Neural crest cell (in vitro differentiated cells): ENCODE measurements around the gene TAAR2. TPM values are rescaled to one million over a fixed set of nuclear protein-coding genes. Genes with fewer than 3 reads are reported as not detected.

ENCODE experiments used
- DNase-seq: peaks from one replicate; pipeline ENCODE4 v3.0.0; 2021; ENCODE audit warnings: low read depth, mixed read lengths, low spot score
- H3K27ac Mint-ChIP-seq: one replicate; pipeline ENCODE4 v1.8.0; 2021; ENCODE audit warnings: mild to moderate bottlenecking, mixed read lengths; ENCODE audit not compliant: unreplicated experiment
- H3K27me3 Mint-ChIP-seq: 2 replicates; pipeline ENCODE4 v1.8.0; 2021; ENCODE audit warnings: low read depth, mild to moderate bottlenecking, mixed read lengths
- H3K36me3 Mint-ChIP-seq: 2 replicates; pipeline ENCODE4 v1.8.0; 2021; ENCODE audit warnings: low read depth, mild to moderate bottlenecking, mixed read lengths
- H3K4me1 Mint-ChIP-seq: 2 replicates; pipeline ENCODE4 v1.8.0; 2021; ENCODE audit warnings: mixed read lengths
- H3K4me3 Mint-ChIP-seq: one replicate; pipeline ENCODE4 v1.8.0; 2021; ENCODE audit warnings: mild to moderate bottlenecking, mixed read lengths
- H3K9me3 Mint-ChIP-seq: 2 replicates; pipeline ENCODE4 v1.8.0; 2021; ENCODE audit warnings: mixed read lengths
- CTCF ChIP-seq: fragments of 200-600 bp; sonication (generic); conservative IDR thresholded peaks from 2 replicates; pipeline ENCODE4 v1.5.0; 2021; ENCODE audit warnings: antibody characterized with exemption, mild to moderate bottlenecking
- total RNA-seq: library from RNA; stranded (reverse); gene quantifications from 2 replicates; pipeline ENCODE4 v1.2.1, GENCODE V29; 2021

The TAAR2 gene
- total RNA-seq, 1 donor from 2014 or later = not detected

DNA sequence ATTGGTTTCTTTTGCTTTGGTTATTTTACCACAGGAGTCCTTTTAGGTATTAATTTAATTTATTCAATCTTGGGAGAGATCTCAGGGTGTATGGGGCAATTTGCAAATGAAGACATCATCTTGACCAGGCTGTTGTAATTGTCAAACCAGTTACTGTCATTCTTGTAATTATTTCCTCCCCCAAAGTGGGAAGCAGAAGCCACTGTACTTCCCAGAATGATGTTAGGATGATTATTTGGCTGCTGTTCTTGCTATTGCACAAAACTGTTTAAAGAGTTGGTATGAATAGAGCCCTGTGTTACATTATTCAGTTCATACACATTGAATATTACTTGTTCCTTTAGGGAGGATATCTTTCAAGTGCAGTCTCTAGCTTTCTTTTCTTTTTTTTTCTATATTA lies 52.3 kb downstream of the TAAR2 start:
- Mint-ChIP-seq H3K27me3 (no peaks in the 10 kb centered on the region), H3K9me3 (no peaks in the 10 kb centered on the region), H3K36me3 (no peaks in the 10 kb centered on the region), H3K27ac (no peak overlapping the region), H3K4me1 (peaks cover 14% of the 10 kb centered on the region), H3K4me3 (no peak overlapping the region)
- no peak for TF ChIP-seq CTCF
- DNase-seq = no peak

GRCh38 chr6:132570221-132570777 lies 53.8 kb downstream of the TAAR2 start, which contains the start of gene TAAR6:
Gene TAAR6 (plus strand): TSS chr6:132570322. CDS start chr6:132570322, 0 bp downstream.
- Mint-ChIP-seq H3K4me1 (peaks cover 14% of the 10 kb centered on the region), H3K9me3 (no peaks in the 10 kb centered on the region), H3K36me3 (no peaks in the 10 kb centered on the region)

GRCh38 chr6:132569170-132569569 lies 54.9 kb downstream of the TAAR2 start:
- Mint-ChIP-seq H3K4me1 (peaks cover 14% of the 10 kb centered on the region), H3K27ac (no peak overlapping the region), H3K27me3 (no peaks in the 10 kb centered on the region), H3K4me3 (no peak overlapping the region), H3K36me3 (no peaks in the 10 kb centered on the region), H3K9me3 (no peaks in the 10 kb centered on the region)
- no peak for DNase-seq
- TF ChIP-seq CTCF = no peak

More at GRCh38 chr6:132570221-132570777, 53.8 kb downstream of the TAAR2 start, which contains the start of gene TAAR6:
- no peak for TF ChIP-seq CTCF
- no peak for DNase-seq
- no peak within 1 kb of the TSS for H3K27ac Mint-ChIP-seq
- no peaks in the 10 kb centered on the region for H3K27me3 Mint-ChIP-seq
- H3K4me3 Mint-ChIP-seq = no peak within 1 kb of the TSS

- TF ChIP-seq CTCF = no peak
- Mint-ChIP-seq H3K27ac (no peak overlapping the region), H3K4me3 (no peak overlapping the region), H3K27me3 (no peaks in the 10 kb centered on the region), H3K4me1 (peaks cover 14% of the 10 kb centered on the region), H3K9me3 (no peaks in the 10 kb centered on the region), H3K36me3 (no peaks in the 10 kb centered on the region)
- no peak for DNase-seq
Observed at GRCh38 chr6:132568611-132569010, 55.5 kb downstream of the TAAR2 start.

GRCh38 chr6:132567566-132567965 lies 56.5 kb downstream of the TAAR2 start:
- H3K4me3 Mint-ChIP-seq = no peak overlapping the region
- H3K4me1 Mint-ChIP-seq = peaks cover 14% of the 10 kb centered on the region
- DNase-seq = no peak
- no peak overlapping the region for H3K27ac Mint-ChIP-seq
- H3K9me3 Mint-ChIP-seq = no peaks in the 10 kb centered on the region
- H3K36me3 Mint-ChIP-seq = no peaks in the 10 kb centered on the region
- TF ChIP-seq CTCF = no peak
- H3K27me3 Mint-ChIP-seq = no peaks in the 10 kb centered on the region

Other genes starting within 250 kb of the TAAR2 start
- 83.6 and 89.4 TPM in 2 replicates for gene MOXD1, start 222.8 kb downstream of the TAAR2 start, total RNA-seq
- gene STX7, start 111.2 kb downstream of the TAAR2 start, total RNA-seq = 30.0 and 34.5 TPM in 2 replicates
- gene TAAR9, start 86.0 kb downstream of the TAAR2 start, total RNA-seq = not detected in 2 replicates
- gene TAAR8, start 71.6 kb downstream of the TAAR2 start, total RNA-seq = not detected in 2 replicates
- gene TAAR6, start 54.0 kb downstream of the TAAR2 start, total RNA-seq = not detected in 2 replicates
- not detected in 2 replicates for gene TAAR5, start 34.5 kb downstream of the TAAR2 start, total RNA-seq
- gene TAAR1, start 34.9 kb upstream of the TAAR2 start, total RNA-seq = not detected in 2 replicates
- not detected in 2 replicates for gene VNN1, start 89.8 kb upstream of the TAAR2 start, total RNA-seq
- gene VNN2, start 133.6 kb upstream of the TAAR2 start, total RNA-seq = not detected in 2 replicates
- gene SLC18B1, start 174.4 kb upstream of the TAAR2 start, total RNA-seq = 18.4 and 18.8 TPM in 2 replicates
- 1,164 and 1,167 TPM in 2 replicates for gene RPS12, start 190.3 kb upstream of the TAAR2 start, total RNA-seq